ENCODE data around the gene DUSP22. TPM values are rescaled to one million over a fixed set of nuclear protein-coding genes. Genes with fewer than 3 reads are reported as not detected.

Gene DUSP22
- total RNA-seq, 1 experiment from 2014 or later = 6.0 TPM

- no peak for DNase-seq (ENCODE audit: low read depth)
- in situ Hi-C loops (cut with HindIII; ENCODE audit: low pct_unique_long_range_greater_than_20kb, low sequenced_read_pairs) = no loop called here
These were observed 60.7 kb downstream of the DUSP22 start for GRCh38 chr6:352896-353470.

- in situ Hi-C loops (cut with HindIII; ENCODE audit: low pct_unique_long_range_greater_than_20kb, low sequenced_read_pairs) = no loop called here
- DNase-seq (ENCODE audit: low read depth) = no peak
These were observed 61.6 kb downstream of the DUSP22 start for GRCh38 chr6:353642-354614.

GRCh38 chr6:354631-355280 is 62.5 kb downstream of the DUSP22 start:
- in situ Hi-C loops (cut with HindIII; ENCODE audit: low pct_unique_long_range_greater_than_20kb, low sequenced_read_pairs) = no loop called here
- no peak for DNase-seq (ENCODE audit: low read depth)

- no peak for DNase-seq (ENCODE audit: low read depth)
- in situ Hi-C loops (cut with HindIII; ENCODE audit: low pct_unique_long_range_greater_than_20kb, low sequenced_read_pairs) = no loop called here
These were observed 63.3 kb downstream of the DUSP22 start for GRCh38 chr6:355373-356208.

DNA sequence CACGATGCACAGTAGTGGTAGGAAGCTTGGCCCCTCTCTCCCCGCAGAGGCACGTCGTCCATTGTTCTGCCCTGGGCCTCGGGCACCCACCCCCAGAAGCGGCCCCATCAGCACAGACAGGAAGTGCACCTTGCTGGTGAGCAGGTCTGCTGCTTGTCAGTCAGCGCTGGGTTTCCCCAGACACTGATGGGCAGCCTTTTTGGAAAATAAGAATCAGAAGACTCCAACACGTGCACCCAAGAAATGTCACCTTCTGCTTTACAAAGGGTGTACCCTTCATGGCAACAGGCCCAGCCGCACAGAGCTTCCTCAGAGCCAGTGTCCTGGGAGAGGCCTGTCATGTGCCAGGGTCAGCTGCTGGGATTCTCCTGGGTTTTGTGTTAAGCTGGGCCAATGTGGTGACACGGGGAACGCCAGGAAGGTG is 64.6 kb downstream of the DUSP22 start:
- DNase-seq (ENCODE audit: low read depth) = no peak
- in situ Hi-C loops (cut with HindIII; ENCODE audit: low pct_unique_long_range_greater_than_20kb, low sequenced_read_pairs) = no loop called here

GRCh38 chr6:357261-357790 is 65.0 kb downstream of the DUSP22 start:
- DNase-seq (ENCODE audit: low read depth) = no peak
- in situ Hi-C loops (cut with HindIII; ENCODE audit: low pct_unique_long_range_greater_than_20kb, low sequenced_read_pairs) = no loop called here

DNA sequence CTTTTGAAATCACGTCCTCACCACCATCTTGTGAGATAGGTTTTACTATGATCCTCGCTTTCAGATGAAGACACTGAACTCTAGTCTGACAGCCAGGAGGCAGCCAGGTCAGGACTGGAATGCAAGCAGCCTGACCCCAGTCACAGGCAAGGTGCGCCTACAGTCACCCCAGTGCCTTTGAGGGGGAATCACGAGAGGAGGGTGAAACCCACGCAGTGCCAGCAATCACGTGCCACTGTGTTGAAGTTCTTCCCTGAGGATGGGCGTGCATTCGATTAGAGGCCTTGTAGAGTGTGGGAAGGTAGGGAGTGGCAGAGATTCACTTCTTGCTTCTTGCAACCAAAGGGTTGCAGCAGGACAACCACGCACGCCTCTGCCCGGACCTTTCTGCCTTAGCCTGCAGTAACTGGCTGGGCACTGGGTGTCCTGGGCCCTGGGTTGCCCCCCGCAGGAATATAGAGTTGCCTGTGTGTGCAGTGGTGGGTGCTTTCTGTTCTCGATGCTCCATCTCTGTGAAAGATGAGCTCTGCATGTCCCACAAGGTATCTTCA is 65.6 kb downstream of the DUSP22 start:
- no peak for DNase-seq (ENCODE audit: low read depth)
- in situ Hi-C loops (cut with HindIII; ENCODE audit: low pct_unique_long_range_greater_than_20kb, low sequenced_read_pairs) = no loop called here

- in situ Hi-C loops (cut with HindIII; ENCODE audit: low pct_unique_long_range_greater_than_20kb, low sequenced_read_pairs) = no loop called here
These were observed 66.1 kb downstream of the DUSP22 start for GRCh38 chr6:358432-358831.

DNA sequence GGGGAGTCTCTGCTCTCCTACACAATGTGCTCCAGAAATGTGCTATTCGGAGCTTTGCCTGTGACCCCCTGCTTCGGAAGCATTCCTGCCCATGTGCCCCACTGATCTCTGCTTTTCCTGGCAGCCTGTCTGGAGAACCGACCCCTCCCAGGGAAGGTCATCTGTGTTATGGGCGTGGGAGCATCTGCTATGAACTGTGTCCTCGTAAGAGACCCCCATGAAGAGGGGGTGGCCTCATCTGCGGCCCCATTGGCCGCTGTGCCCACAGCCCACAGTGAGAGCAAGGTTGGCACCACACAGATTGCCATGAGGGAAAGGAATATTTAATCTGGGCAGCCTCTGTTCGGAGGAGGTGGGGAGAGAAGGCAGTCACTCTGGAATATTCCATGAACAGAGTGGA is 66.6 kb downstream of the DUSP22 start:
- DNase-seq (ENCODE audit: low read depth) = no peak
- in situ Hi-C loops (cut with HindIII; ENCODE audit: low pct_unique_long_range_greater_than_20kb, low sequenced_read_pairs) = no loop called here

More at GRCh38 chr6:358432-358831, 66.1 kb downstream of the DUSP22 start:
- no peak for DNase-seq (ENCODE audit: low read depth)

DNA sequence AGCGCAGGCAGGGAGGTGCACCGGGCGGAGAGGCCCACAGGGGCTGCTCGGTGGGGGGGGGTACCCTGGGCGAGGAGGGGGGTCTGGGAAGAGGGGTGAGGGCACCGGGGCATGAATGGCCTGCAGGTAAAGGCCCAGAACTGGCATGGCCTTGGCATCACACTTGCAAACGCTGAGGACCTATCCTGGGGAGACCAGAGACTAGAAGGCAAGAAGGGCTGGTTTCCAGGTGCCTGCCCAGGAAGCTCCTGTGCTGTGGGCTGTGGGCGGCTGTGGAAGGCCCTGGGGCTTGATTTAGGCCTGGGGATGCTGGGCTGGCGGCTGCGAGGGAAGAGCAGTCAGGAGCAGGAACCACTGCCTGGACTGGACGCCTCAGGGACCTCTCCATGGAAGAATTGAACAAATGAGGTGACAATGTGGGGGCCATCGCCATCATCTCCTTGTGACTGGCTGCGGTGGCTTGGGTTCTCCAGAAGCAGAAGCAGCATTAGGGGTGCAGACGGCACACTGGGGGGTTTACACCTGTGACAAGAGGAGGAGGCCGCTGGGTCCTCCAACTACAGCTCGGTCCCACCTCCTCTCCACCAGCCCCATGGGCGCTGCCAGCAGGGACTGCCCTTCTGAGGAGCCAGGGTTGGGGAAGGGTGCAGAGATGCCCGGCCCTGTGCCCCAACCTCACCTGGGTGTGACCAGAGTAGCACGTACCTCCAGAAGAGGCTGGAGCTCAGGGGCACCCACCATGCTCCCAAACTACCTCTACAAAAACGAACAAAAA is 67.2 kb downstream of the DUSP22 start:
- in situ Hi-C loops (cut with HindIII; ENCODE audit: low pct_unique_long_range_greater_than_20kb, low sequenced_read_pairs) = no loop called here
- DNase-seq (ENCODE audit: low read depth) = no peak

DNA sequence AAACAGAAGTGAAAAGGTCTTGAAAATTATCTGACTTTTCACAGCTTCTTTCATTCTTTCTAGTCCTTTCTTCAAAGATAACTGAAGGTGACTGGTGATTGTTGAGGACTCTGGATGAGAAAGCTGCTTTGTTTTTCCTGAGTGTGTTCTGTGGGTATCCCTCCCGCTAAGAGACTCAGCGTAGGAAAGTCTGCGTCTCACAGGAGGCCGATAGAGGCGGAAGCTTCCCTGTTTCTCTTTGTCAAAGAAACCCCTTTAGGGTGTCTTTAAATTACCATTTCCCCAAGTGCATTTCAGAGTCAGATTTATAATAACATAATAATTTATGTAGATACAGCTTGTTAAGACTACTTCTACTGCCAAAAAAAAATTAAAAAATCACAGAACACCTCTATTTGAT is 68.1 kb downstream of the DUSP22 start:
- in situ Hi-C loops (cut with HindIII; ENCODE audit: low pct_unique_long_range_greater_than_20kb, low sequenced_read_pairs) = no loop called here
- DNase-seq (ENCODE audit: low read depth) = no peak

- DNase-seq (ENCODE audit: low read depth) = no peak
- in situ Hi-C loops (cut with HindIII; ENCODE audit: low pct_unique_long_range_greater_than_20kb, low sequenced_read_pairs) = no loop called here
These were observed 68.6 kb downstream of the DUSP22 start for GRCh38 chr6:360764-361373.

DNA sequence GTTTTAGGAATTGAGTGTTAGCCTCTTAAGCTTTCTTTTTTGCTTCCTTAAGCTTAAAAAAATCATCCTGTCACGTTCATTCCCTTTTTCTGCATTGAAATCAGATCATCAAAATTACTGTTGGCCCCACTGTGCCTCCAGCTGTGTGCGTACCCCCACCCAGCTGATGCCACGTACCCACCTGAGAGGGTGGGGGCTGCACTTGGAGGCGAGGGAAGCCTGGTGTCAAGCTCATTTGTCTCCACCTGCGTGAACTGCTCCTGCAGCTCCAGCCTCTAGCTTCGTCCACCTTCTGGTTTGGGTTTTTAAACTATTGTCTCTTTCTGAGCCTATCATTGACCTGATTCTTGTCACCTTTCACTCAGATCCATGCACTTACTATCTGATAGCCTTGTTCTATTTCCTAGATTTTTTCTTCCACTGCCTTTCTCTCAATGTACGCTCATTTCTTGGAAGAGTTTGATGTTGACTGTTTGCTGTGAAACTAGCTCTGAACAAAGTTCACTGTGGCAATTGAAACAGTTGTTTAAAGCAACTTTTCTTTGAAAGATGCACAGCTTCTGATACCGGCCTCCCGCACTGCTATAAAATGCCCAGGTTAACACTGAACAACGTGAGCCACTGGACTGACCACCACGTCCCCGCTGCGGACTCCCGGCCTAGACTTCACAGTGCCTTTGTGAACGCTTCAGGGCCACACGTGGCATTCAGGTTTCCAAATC is 69.3 kb downstream of the DUSP22 start:
- in situ Hi-C loops (cut with HindIII; ENCODE audit: low pct_unique_long_range_greater_than_20kb, low sequenced_read_pairs) = no loop called here
- DNase-seq (ENCODE audit: low read depth) = no peak

- in situ Hi-C loops (cut with HindIII; ENCODE audit: low pct_unique_long_range_greater_than_20kb, low sequenced_read_pairs) = no loop called here
- DNase-seq (ENCODE audit: low read depth) = no peak
These were observed 70.1 kb downstream of the DUSP22 start for GRCh38 chr6:362231-362923.

- in situ Hi-C loops (cut with HindIII; ENCODE audit: low pct_unique_long_range_greater_than_20kb, low sequenced_read_pairs) = no loop called here
- no peak for DNase-seq (ENCODE audit: low read depth)
These were observed 70.6 kb downstream of the DUSP22 start for GRCh38 chr6:362924-363249.

GRCh38 chr6:363291-363690 is 71.0 kb downstream of the DUSP22 start:
- in situ Hi-C loops (cut with HindIII; ENCODE audit: low pct_unique_long_range_greater_than_20kb, low sequenced_read_pairs) = no loop called here
- DNase-seq (ENCODE audit: low read depth) = no peak

All from Caki2 (cell line).